HUES6 (cell line): Measurements from ENCODE around the gene PAQR8.

Experiments
- H3K27ac ChIP-seq: 2 replicates; pipeline ENCODE4 v1.7.0; 2013; ENCODE audit warnings: low read depth, mild to moderate bottlenecking, low read length, inconsistent platforms
- H3K27me3 ChIP-seq: 2 replicates; pipeline ENCODE4 v1.6.1; 2013; ENCODE audit warnings: low read length; ENCODE audit not compliant: control insufficient read depth, insufficient read depth
- H3K36me3 ChIP-seq: 2 replicates; pipeline ENCODE4 v1.6.1; 2013; ENCODE audit warnings: low read length; ENCODE audit not compliant: control insufficient read depth, insufficient read depth
- H3K4me1 ChIP-seq: 2 replicates; pipeline ENCODE4 v1.6.1; 2013; ENCODE audit warnings: low read length; ENCODE audit not compliant: control insufficient read depth, insufficient read depth
- H3K4me3 ChIP-seq: 2 replicates; pipeline ENCODE4 v1.5.1; 2013; ENCODE audit warnings: low read depth, low read length
- H3K9ac ChIP-seq: one replicate; pipeline ENCODE4 v1.6.1; 2013; ENCODE audit warnings: mild to moderate bottlenecking, low read length
- H3K9me3 ChIP-seq: 2 replicates; pipeline ENCODE4 v1.6.1; 2013; ENCODE audit warnings: low read depth, low read length; ENCODE audit not compliant: control insufficient read depth, insufficient read depth

Gene PAQR8

DNA sequence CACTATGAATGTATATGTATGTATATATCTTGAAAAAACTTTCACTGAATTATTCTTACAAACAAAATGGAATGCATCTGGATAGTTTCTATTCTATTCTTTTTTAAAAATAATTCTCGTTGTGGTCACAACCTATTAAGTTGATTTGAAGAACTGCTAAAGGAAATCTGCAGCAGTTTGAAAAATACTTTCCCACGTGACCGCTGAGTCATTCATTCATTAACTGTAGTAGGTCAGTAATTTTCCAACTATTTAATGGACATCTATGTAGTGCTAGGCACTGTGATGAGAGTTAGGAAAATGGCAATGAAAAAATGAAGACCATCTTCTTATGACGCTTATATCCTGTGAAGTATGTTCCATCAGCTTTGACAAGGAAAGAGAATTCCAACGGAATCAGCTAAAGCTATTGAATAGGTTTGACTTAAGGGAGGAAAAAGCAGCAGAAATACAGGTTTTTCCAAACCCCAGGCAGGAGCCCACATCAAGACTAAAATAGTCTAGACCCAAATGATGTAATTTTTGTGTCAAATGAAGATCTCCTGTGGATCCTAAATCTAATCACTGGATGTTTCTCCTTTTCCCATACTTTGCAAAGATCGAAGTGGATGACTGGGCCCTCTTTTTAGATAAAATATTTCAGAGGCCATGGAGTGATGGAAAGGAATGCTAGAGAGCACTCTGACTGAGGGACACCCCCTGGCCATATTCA lies 54.1 kb downstream of the PAQR8 start:
- no peak overlapping the region for H3K27ac ChIP-seq
- H3K27me3 ChIP-seq, result no peaks in the 10 kb centered on the region
- peaks cover 15% of the 10 kb centered on the region; the same call in 1 of the 2 replicates for H3K4me1 ChIP-seq
- H3K36me3 ChIP-seq, result no peaks in the 10 kb centered on the region
- no peak overlapping the region for H3K9ac ChIP-seq
- H3K9me3 ChIP-seq, result no peaks in the 10 kb centered on the region
- no peak overlapping the region for H3K4me3 ChIP-seq

DNA sequence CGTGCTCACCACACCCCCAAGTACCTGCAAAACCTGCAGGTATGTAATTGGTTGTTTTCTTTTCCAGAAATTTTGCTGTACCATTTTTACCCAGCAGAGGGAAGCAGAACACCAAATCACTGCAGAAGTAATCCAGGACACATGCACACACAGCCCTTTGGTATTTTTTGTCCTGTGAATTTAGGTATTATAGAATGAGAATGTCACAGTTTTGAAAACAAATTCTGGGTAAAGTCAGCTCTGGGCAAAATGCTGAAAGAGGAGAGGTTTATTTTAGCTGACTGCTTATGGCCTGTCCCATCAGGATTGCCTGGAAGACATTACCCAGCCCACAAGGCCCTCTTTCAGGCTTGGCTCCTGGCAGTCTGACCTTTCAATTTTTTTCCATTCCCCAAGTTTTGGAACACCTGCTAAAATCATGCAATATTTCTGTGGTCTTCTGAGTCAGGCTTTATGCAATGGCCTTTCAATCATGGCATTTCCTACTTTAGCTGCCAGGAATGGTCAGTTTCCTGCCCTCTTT lies 54.7 kb downstream of the PAQR8 start:
- Histone ChIP-seq H3K27me3 (no peaks in the 10 kb centered on the region), H3K9me3 (no peaks in the 10 kb centered on the region), H3K4me1 (peaks cover 15% of the 10 kb centered on the region; the same call in 1 of the 2 replicates), H3K9ac (no peak overlapping the region), H3K4me3 (no peak overlapping the region), H3K36me3 (no peaks in the 10 kb centered on the region), H3K27ac (no peak overlapping the region)

DNA sequence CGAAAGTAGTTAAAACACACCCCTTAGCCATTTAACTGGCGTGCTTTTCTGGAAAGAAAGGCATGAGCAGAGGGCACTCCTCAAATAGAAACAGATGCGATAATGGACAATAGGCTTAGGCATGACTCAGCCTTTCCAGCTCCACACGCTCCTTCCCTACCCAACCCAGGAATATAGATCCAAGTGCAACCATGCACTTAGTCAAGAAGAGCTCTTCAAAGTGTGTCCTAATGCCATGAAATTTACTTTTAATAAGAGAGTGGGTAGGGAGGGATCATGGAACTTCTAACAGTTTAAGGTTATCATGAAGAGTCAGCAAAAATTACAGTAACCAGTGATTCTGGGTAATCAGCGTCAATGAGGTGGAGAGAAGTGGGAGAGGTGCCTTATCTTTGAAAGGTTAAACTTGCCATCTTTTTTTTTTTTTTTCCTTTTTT lies 55.7 kb downstream of the PAQR8 start:
- Histone ChIP-seq H3K4me1 (peaks cover 15% of the 10 kb centered on the region; the same call in 1 of the 2 replicates), H3K27ac (no peak overlapping the region), H3K27me3 (no peaks in the 10 kb centered on the region), H3K9ac (peak overlapping the region; percentile 13), H3K36me3 (no peaks in the 10 kb centered on the region), H3K4me3 (no peak overlapping the region), H3K9me3 (no peaks in the 10 kb centered on the region)

DNA sequence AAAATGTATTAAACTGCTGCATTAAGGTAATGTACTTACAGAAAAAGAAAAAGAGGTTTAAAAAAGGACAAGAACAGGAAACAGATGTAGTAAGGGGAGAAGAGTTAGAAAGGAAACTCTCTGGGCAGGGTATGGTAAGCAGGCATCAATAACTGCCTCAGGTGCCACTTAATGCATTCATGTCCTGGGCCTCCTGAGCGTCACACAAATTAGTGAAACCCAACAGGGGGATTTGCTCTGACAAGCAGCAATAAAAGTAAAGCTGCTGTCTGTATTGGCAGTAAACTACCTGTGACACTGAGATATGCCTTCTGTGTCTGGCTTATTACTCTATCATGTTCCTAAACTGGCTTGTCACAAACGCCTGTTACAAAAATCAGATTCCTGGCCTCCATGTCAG lies 56.7 kb downstream of the PAQR8 start:
- H3K27me3 ChIP-seq, result no peaks in the 10 kb centered on the region
- no peak overlapping the region for H3K4me3 ChIP-seq
- peaks cover 15% of the 10 kb centered on the region; the same call in 1 of the 2 replicates for H3K4me1 ChIP-seq
- H3K9ac ChIP-seq, result no peak overlapping the region
- H3K36me3 ChIP-seq, result no peaks in the 10 kb centered on the region
- H3K27ac ChIP-seq, result no peak overlapping the region
- no peaks in the 10 kb centered on the region for H3K9me3 ChIP-seq

DNA sequence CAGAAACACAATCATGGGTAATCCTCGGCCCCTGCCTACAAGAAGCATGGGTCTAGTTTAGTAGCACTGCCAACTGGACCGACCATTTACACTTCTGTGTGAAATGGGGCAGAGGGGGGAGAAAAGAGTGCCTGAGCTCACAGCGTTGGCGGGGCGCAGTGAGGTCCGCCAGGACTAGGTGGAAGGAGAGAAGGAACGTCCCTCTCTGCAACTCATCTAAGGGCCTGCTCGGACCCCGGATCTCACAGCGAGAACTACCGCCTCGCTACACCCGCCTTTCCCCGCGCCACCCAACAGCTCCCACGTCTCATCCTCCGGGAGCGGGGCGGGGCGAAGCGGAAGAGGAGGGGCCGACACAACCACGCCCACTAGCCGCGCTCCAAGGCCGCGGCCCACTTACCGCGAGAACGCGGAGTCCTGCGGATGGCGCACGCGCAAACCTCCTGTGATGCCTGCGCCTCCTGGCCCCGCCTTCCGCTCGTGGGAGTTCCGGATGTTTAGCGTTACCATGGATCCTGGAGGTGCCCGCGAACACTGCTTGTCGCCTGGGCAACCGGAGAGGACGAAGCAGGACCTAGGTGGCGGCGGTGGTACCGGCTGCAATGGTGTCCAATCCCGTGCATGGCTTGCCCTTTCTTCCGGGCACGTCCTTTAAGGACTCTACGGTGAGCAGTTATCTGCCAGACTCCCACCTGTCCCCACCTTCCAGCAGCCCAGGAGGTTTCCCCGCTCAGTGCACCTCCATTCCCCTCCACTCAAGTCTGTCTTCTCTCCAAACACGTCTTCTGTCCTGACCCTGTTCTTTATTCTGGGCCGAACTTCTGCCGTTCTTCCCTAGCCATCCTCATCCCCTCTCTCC lies 58.1 kb downstream of the PAQR8 start, which contains the start of gene EFHC1:
TSS of gene EFHC1 (plus strand) at position 534 of the 859 bp plus-strand sequence. CDS start at position 603, 69 bp downstream.
- Histone ChIP-seq H3K4me3 (peak within 1 kb of the TSS; percentile 91), H3K36me3 (no peaks in the 10 kb centered on the region), H3K9me3 (no peaks in the 10 kb centered on the region), H3K27me3 (no peaks in the 10 kb centered on the region), H3K27ac (peak within 1 kb of the TSS; percentile 63), H3K9ac (peak within 1 kb of the TSS; percentile 94), H3K4me1 (peaks cover 27% of the 10 kb centered on the region)

DNA sequence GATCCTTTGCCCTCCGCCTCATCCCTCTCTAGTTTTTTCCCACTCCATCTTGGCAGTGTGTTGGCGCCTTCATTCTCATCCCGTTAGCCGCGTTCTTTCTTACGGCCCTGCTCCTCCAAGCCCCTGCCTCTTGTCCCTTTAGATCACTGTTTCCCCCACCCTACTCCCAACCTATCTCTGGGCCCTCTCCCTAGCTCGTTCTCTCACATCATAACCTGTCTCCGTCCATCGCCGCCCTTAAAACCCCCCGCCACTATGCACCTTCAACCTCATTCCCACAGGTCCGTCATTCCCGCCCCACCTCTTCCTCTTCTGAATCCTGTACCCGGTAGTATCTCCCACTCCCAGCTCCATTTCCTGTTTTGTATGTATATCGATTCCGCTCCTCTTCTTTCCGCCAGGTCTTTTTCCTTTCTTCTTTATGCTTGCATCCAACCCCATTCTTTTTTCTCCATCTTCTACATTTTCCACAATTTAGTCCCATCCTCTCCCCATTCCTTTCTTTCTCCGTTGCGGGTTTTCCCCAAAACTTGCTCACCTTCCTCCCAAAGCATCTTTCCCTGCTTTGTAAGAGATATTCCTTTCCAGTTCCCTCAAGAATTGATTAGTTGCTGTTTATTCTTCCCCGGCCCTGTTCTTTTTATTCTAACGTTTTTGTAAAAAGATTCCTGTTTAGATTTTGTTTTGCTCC lies 58.9 kb downstream of the PAQR8 start:
- no peaks in the 10 kb centered on the region for H3K27me3 ChIP-seq
- peaks cover 29% of the 10 kb centered on the region for H3K4me1 ChIP-seq
- peak overlapping the region; percentile 47 for H3K27ac ChIP-seq
- no peaks in the 10 kb centered on the region for H3K36me3 ChIP-seq
- H3K9ac ChIP-seq, result peak overlapping the region; percentile 74
- no peaks in the 10 kb centered on the region for H3K9me3 ChIP-seq
- H3K4me3 ChIP-seq, result peak overlapping the region; percentile 91

DNA sequence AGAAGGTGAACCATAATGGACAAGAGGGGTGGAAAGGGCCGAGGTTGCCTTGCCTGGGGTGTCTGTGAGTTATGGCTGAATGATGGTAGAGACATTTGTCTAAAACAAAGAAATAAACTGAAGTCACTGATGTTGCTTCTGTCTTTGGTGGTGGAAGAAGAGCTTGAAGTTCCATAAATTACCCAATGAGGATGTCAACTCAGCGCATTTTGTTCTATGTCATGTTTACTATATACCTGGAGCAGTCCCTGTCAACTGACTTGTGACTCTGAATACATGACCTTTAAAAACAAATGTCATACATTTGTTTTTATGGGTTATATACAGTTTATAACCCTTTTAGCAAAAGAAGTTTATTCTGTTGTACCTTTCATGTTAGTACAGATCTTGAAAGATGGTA lies 60.2 kb downstream of the PAQR8 start:
- Histone ChIP-seq H3K4me3 (no peak overlapping the region), H3K4me1 (peaks cover 29% of the 10 kb centered on the region), H3K36me3 (no peaks in the 10 kb centered on the region), H3K9me3 (no peaks in the 10 kb centered on the region), H3K9ac (no peak overlapping the region), H3K27me3 (no peaks in the 10 kb centered on the region), H3K27ac (no peak overlapping the region)

DNA sequence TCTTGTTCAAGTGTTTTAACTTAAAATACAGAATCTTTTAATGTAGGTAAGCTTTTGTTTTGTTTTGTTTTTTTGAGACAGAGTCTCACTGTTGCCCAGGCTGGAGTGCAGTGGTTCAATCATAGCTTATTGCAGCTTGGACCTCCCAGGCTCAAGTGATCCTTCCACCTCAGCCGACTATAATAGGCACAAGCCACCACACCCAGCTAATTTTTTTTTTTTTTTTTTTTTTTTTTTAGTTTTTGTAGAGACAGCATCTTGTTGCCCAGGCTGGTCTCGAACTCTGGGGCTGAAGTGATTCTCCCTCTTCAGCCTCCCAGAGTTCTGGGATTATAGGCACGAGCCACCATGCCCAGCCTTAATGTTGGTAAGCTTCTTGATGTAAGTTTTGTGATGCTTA lies 61.5 kb downstream of the PAQR8 start:
- H3K4me1 ChIP-seq, result peaks cover 23% of the 10 kb centered on the region
- no peak overlapping the region for H3K9ac ChIP-seq
- H3K4me3 ChIP-seq, result no peak overlapping the region
- no peaks in the 10 kb centered on the region for H3K9me3 ChIP-seq
- no peaks in the 10 kb centered on the region for H3K27me3 ChIP-seq
- peak overlapping the region; percentile 65; the same call in 1 of the 2 replicates for H3K27ac ChIP-seq
- no peaks in the 10 kb centered on the region for H3K36me3 ChIP-seq

DNA sequence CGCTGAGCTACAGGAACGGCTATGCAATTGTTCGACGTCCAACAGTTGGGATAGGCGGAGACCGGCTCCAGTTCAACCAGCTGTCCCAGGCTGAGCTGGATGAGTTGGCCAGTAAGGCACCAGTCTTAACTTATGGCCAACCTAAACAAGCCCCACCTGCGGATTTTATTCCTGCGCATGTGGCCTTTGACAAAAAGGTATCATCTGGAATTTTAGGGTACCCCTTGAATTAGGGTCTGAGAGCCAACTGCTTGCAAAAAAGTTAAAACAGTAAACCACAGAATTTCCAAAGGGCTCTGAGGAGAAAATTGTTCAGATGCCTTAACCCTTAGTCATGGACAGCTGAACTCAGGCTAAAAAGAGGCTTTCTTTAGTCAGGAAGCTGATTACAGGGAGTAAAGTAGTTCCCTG lies 62.0 kb downstream of the PAQR8 start:
- Histone ChIP-seq H3K9me3 (no peaks in the 10 kb centered on the region), H3K9ac (no peak overlapping the region), H3K36me3 (no peaks in the 10 kb centered on the region), H3K27me3 (no peaks in the 10 kb centered on the region), H3K27ac (peak overlapping the region; percentile 65; the same call in 1 of the 2 replicates), H3K4me3 (peak overlapping the region; percentile 25; the same call in 1 of the 2 replicates), H3K4me1 (peaks cover 22% of the 10 kb centered on the region)

DNA sequence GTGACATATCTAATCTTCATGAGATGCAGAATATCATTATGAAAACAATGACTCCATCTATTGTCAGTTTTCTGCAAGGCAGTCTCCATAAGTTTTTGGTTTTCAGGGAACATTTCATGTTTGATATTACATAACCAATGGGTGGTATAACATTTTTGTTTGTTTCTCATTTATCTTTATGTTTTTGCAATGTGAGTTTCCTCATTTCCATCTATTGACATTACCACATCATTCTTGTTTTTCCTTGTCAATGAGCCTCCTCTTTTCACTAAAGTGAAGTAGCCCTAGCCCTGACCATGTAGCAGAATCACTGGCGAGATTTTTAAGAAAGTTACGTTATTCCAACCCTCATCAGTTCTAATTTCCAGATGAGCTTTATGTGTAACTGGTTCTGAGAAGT lies 62.6 kb downstream of the PAQR8 start:
- no peak overlapping the region for H3K9ac ChIP-seq

More for the DNA sequence above, 62.6 kb downstream of the PAQR8 start:
- Histone ChIP-seq H3K9me3 (no peaks in the 10 kb centered on the region), H3K4me3 (no peak overlapping the region), H3K27ac (peak overlapping the region; percentile 65; the same call in 1 of the 2 replicates), H3K36me3 (no peaks in the 10 kb centered on the region), H3K27me3 (no peaks in the 10 kb centered on the region), H3K4me1 (peaks cover 16% of the 10 kb centered on the region)
